Measurements from ENCODE around the gene ODC1. TPM values are rescaled to one million over a fixed set of nuclear protein-coding genes. Genes with fewer than 3 reads are reported as not detected.

ODC1 gene
- total RNA-seq, 1 experiment from 2014 or later: 231 TPM

- no peak overlapping the region for H3K27ac ChIP-seq (ENCODE audit: low read depth, low read length)
- H4K20me1 ChIP-seq (ENCODE audit: insufficient read depth): no peaks in the 10 kb centered on the region
- no peak for TF ChIP-seq SP1 (IDR thresholded peaks at IDR 0.05; ENCODE audit: low read depth)
- TF ChIP-seq SRF (IDR thresholded peaks at IDR 0.05; ENCODE audit: low read depth): no peak
- TF ChIP-seq EGR1 (IDR thresholded peaks at IDR 0.05; ENCODE audit: low read depth): no peak
- no peak for TF ChIP-seq RAD21 (IDR thresholded peaks at IDR 0.05; ENCODE audit: low read depth)
- TF ChIP-seq FOSL1 (IDR thresholded peaks at IDR 0.05; ENCODE audit: low read depth): no peak
- no peak for TF ChIP-seq ZNF274 (IDR thresholded peaks at IDR 0.05; ENCODE audit: low read depth, low read length)
- TF ChIP-seq ATF3 (IDR thresholded peaks at IDR 0.05): no peak
- no peak for TF ChIP-seq EZH2phosphoT487 (IDR thresholded peaks at IDR 0.05; ENCODE audit: borderline replicate concordance)
- no peak for TF ChIP-seq ZFX (IDR thresholded peaks at IDR 0.05)
- no peak for TF ChIP-seq CEBPB (IDR thresholded peaks at IDR 0.05; ENCODE audit: low read depth)
- ChIA-PET RAD21 (ENCODE audit: low non-redundant PET in 1 of 2, low total read pairs in 2 of 2, uncharacterized antibody in 2 of 2, unreplicated experiment in 2 of 2) (no interaction called here), CTCF (no interaction called here), POLR2A (no interaction called here)
- DNase-seq (ENCODE audit: low read depth, low spot score): no peak
- peaks cover 0 to 9% of the 10 kb centered on the region in 2 experiments; a peak in 1 of 4 replicates for H3K36me3 ChIP-seq (ENCODE audit: control insufficient read depth in 1 of 2, insufficient read depth in 2 of 2, low read length in 2 of 2)
- peaks cover 40 to 58% of the 10 kb centered on the region in 2 experiments for H3K4me1 ChIP-seq (ENCODE audit: control insufficient read depth in 1 of 2, insufficient read depth in 2 of 2, low read length in 2 of 2)
- no peaks in the 10 kb centered on the region for H3K9me2 ChIP-seq (ENCODE audit: insufficient read depth)
- H3K27me3 ChIP-seq (ENCODE audit: insufficient read depth, low read length): no peaks in the 10 kb centered on the region
- H3K79me2 ChIP-seq (ENCODE audit: insufficient read depth, low read length): peaks cover 17% of the 10 kb centered on the region; the same call in 1 of the 2 replicates
- no TSS peak for BruUV-seq (replicated peaks)
- H3K4me3 ChIP-seq (replicated peaks in 1 of 2; ENCODE audit: low read depth in 1 of 2, low read length in 2 of 2): no peak overlapping the region
- no peaks in the 10 kb centered on the region for H3K9me3 ChIP-seq (ENCODE audit: control insufficient read depth in 1 of 2, insufficient read depth in 1 of 2, low read depth in 1 of 2, low read length in 2 of 2)
- intact Hi-C loops (cut with micrococcal nuclease): no loop called here
- no peak overlapping the region for H2AFZ ChIP-seq (ENCODE audit: low read depth, low read length, poor library complexity, severe bottlenecking)
- no peak overlapping the region for H3K4me2 ChIP-seq (ENCODE audit: low read length)
- H3K9ac ChIP-seq (ENCODE audit: low read length): no peak overlapping the region
- no peak for ATAC-seq
Observed at GRCh38 chr2:10411557-10411956, 36.6 kb downstream of the ODC1 start.

GRCh38 chr2:10410823-10411437 lies 37.2 kb downstream of the ODC1 start:
- DNase-seq (ENCODE audit: low read depth, low spot score) (no peak), ATAC-seq (no peak)
- Histone ChIP-seq H2AFZ (ENCODE audit: low read depth, low read length, poor library complexity, severe bottlenecking) (no peak overlapping the region), H3K4me1 (ENCODE audit: control insufficient read depth in 1 of 2, insufficient read depth in 2 of 2, low read length in 2 of 2) (peaks cover 43 to 65% of the 10 kb centered on the region in 2 experiments), H3K79me2 (ENCODE audit: insufficient read depth, low read length) (peaks cover 18% of the 10 kb centered on the region; the same call in 1 of the 2 replicates), H3K4me2 (ENCODE audit: low read length) (no peak overlapping the region), H3K9me3 (ENCODE audit: control insufficient read depth in 1 of 2, insufficient read depth in 1 of 2, low read depth in 1 of 2, low read length in 2 of 2) (no peaks in the 10 kb centered on the region), H3K9ac (ENCODE audit: low read length) (no peak overlapping the region), H3K36me3 (ENCODE audit: control insufficient read depth in 1 of 2, insufficient read depth in 2 of 2, low read length in 2 of 2) (peaks cover 0 to 9% of the 10 kb centered on the region in 2 experiments; a peak in 1 of 4 replicates), H4K20me1 (ENCODE audit: insufficient read depth) (no peaks in the 10 kb centered on the region), H3K9me2 (ENCODE audit: insufficient read depth) (no peaks in the 10 kb centered on the region), H3K27ac (ENCODE audit: low read depth, low read length) (no peak overlapping the region), H3K4me3 (replicated peaks in 1 of 2; ENCODE audit: low read depth in 1 of 2, low read length in 2 of 2) (no peak overlapping the region), H3K27me3 (ENCODE audit: insufficient read depth, low read length) (no peaks in the 10 kb centered on the region)
- TF ChIP-seq CEBPB (IDR thresholded peaks at IDR 0.05; ENCODE audit: low read depth): no peak
- intact Hi-C loops (cut with micrococcal nuclease): no loop called here
- BruUV-seq (replicated peaks): no TSS peak
- POLR2A ChIA-PET: no interaction called here
- RAD21 ChIA-PET (ENCODE audit: low non-redundant PET in 1 of 2, low total read pairs in 2 of 2, uncharacterized antibody in 2 of 2, unreplicated experiment in 2 of 2): no interaction called here
- CTCF ChIA-PET: interaction anchor here (3.2 kb wide), 1 partner anchor 107 kb away, joined by 29 read pairs; the partner anchor contains the start of gene HPCAL1
